Epidermal melanocyte (primary cell): ENCODE data around the gene PTPRQ.
"Not testable (repeated sequence)": the region's sequence is repeated elsewhere in the genome, so short reads cannot be mapped to it uniquely, and the experiment has no call there.

Experiments used
- DNase-seq: peaks from one replicate; pipeline ENCODE4 v3.0.0; 2011; ENCODE audit warnings: low spot score; ENCODE audit not compliant: insufficient read length

The PTPRQ gene

GRCh38 chr12:80443974-80444666 is at the start of gene PTPRQ:
Gene PTPRQ (plus strand): TSS chr12:80444235. CDS start chr12:80444346, 111 bp downstream.
- no peak for DNase-seq

GRCh38 chr12:80400571-80400991 is 43.5 kb upstream of the PTPRQ start:
- DNase-seq = no peak

- no peak for DNase-seq
These were observed 42.8 kb upstream of the PTPRQ start for GRCh38 chr12:80401191-80401590.

- no peak for DNase-seq
These were observed 39.4 kb upstream of the PTPRQ start for GRCh38 chr12:80404629-80405028.

GRCh38 chr12:80406253-80406652 is 37.8 kb upstream of the PTPRQ start:
- no peak for DNase-seq

- DNase-seq = no peak
These were observed 32.2 kb upstream of the PTPRQ start for GRCh38 chr12:80411787-80412186.

- peak; percentile 28 for DNase-seq
These were observed 31.6 kb upstream of the PTPRQ start for GRCh38 chr12:80412343-80412953.

- DNase-seq = no peak
These were observed 30.6 kb upstream of the PTPRQ start for GRCh38 chr12:80413462-80413861.

GRCh38 chr12:80415466-80415865 is 28.6 kb upstream of the PTPRQ start:
- no peak for DNase-seq

- DNase-seq = no peak
These were observed 24.4 kb upstream of the PTPRQ start for GRCh38 chr12:80419644-80420043.

GRCh38 chr12:80420075-80420474 is 24.0 kb upstream of the PTPRQ start:
- DNase-seq = no peak

- DNase-seq = no peak
These were observed 21.5 kb upstream of the PTPRQ start for GRCh38 chr12:80422550-80422949.

- no peak for DNase-seq
These were observed 12.0 kb upstream of the PTPRQ start for GRCh38 chr12:80432061-80432460.

GRCh38 chr12:80441921-80442320 is 2.1 kb upstream of the PTPRQ start:
- DNase-seq = no peak

GRCh38 chr12:80442426-80443222 is 1.4 kb upstream of the PTPRQ start:
- no peak for DNase-seq

- no peak for DNase-seq
These were observed 1.2 kb downstream of the PTPRQ start for GRCh38 chr12:80445083-80445793.

- DNase-seq = no peak
These were observed 12.5 kb downstream of the PTPRQ start for GRCh38 chr12:80456513-80456912.

GRCh38 chr12:80460972-80461371 is 16.9 kb downstream of the PTPRQ start:
- no peak for DNase-seq

GRCh38 chr12:80461851-80462250 is 17.8 kb downstream of the PTPRQ start:
- DNase-seq = not testable (repeated sequence)

- DNase-seq = no peak
These were observed 25.6 kb downstream of the PTPRQ start for GRCh38 chr12:80469681-80470080.

- no peak for DNase-seq
These were observed 26.4 kb downstream of the PTPRQ start for GRCh38 chr12:80470403-80470802.

GRCh38 chr12:80472236-80472635 is 28.2 kb downstream of the PTPRQ start:
- no peak for DNase-seq
